GM21825 (cell line): ENCODE data around the gene DHX58.
"Not testable (repeated sequence)": the region's sequence is repeated elsewhere in the genome, so short reads cannot be mapped to it uniquely, and the experiment has no call there.

ENCODE experiments used
- ATAC-seq: cut with Tn5 transposase; IDR thresholded peaks from one replicate; pipeline ENCODE4 v1.9.1; 2021; ENCODE audit warnings: mild to moderate bottlenecking, moderate library complexity; ENCODE audit not compliant: unreplicated experiment

DHX58 gene

DNA sequence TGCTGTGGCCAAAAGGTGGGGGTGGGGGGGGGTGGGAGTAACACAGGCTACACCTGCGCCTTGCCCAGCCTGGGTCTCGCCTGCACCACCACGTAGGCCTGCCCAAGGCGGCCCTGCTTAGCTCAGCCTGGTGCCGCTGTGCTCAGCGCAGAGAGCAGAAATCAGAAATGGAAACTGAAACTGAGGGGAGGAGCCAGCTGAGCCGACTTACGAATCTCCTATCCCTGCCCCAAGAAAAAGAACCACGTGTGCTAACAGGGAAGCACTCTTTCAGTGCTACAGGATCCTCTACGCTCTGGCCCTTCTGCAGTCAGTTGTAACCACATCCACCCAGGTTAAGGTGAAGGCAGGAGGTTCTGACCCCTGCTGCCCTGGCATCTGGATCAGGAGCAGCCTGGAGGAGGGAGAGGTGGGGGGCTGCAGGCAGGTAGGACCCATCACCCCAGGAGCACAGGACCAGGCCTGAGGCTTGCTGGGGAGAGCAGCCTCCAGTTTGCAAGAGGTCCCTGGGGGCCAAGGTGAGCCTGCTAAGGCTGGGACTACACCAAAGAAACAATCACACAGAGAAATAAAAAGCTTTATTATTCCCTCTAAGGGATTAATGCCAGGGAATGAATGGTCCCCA is at the start of gene DHX58:
TSS of gene DHX58 (minus strand) at position 163 of the 625 bp plus-strand sequence. CDS start 822 bp downstream, outside the sequence.
- peak; percentile 57 for ATAC-seq

DNA sequence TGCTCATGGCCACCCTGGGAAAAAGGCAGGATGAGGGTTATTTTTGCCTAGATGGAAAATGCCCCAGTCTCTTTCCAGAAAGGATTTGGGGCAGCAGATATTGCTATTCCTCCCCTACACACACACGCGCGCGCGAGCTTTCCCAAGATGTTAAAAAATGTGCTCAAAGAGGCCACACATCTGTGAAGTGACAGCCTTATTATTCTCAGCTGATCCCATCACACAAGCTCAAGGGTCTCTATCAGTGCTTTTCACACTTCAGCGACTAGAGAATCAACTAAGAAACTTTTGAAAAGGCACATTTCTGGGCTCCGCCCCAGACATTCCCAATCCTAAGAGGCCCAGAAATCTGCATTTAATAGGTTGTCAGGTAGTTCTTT is 48.0 kb upstream of the DHX58 start:
- ATAC-seq: no peak

DNA sequence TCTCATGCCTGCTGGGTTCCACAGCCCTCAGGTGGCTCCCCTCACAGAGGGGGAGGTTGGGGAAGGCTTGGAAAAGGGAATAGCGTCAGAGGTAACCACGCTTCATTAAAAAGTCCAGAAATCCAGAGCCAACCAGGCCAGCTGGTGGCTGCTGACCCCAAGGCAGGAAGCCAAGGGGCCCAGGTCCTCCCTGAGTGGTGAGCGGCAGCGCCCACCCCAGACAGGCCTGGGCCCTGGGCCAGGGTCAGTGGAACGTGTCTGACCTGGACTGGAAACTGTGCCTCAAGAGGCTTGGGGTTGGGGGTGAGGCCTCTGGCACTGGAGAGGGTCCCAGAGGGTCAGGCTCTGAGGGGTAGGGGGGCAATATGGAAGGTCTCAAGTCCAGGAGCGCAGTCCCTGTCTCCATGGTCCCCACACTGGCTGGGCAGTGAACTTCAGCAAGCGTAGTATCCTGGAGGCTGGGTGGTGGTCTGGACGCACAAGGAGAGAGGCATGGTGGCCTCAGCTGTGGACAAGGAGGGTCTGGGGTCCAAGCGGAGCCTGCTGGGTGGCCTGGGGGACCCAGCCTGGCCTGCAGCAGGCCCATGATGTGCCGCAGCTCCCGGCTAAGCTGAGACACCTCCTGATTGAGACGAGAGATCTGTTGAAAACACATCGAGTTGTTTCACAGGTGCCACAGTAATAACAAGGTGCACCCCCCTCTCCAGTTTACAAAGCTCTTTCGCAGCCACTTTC is 47.4 kb upstream of the DHX58 start:
- ATAC-seq: no peak

DNA sequence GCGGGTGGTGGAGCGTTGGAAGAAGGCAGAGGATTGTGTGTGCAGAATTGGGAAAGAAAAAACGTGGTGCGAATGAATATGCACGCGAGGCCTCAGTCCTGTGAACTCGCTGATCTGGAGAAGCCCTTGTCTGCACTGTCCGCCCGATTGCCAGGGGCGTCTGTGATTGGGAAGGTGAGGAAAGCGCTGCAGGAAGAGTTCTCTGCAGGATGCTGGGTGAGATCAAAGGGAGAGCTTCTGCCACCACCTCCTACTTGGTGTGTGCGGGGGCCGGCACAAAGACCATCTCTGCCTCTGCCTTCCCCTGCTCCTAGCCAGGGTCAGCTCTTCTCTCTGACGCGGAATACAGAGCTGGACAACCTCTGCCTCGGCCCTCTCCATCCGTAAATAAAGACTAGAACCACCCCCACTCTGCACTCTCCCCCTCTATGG is 43.1 kb upstream of the DHX58 start:
- ATAC-seq: no peak

DNA sequence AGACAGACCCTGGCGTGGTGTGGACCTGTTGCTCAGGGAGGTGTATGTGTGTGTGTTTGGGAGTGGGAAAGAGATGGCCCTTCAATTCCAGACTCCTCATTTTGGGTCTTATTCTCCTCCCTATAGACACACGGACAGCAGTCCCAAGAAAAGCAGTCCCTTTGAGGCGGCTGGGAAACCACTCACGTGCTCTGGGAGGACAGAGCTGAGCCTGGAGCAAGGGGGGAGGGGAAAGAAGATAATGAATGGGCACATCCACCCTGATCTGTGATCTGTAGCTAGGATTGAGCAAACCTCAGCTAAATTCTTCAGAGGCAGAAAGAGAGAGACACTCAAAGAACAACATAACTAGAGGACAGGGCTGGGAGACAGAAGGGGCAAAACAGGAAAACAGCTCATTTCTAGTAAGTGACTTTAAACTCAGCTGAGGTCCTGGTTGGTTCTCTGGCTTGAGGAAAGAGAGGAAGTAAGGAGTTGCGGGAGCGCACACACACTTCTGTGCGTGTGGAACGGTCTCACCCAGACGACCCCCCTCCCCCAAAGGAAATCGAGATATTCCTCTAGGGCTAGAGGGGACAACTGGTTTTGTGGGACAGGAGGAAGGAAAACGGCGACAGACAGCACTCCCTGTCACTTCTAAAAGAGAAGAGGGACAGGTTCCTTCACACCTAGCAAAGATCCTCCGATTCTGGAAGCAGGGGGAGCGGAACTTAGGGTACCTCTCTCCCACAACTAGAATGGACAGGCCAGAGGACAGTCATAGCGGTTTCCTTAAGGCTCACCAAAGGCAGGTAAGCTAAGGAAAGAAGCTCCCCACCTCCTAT is 41.6 kb upstream of the DHX58 start:
- ATAC-seq: no peak

DNA sequence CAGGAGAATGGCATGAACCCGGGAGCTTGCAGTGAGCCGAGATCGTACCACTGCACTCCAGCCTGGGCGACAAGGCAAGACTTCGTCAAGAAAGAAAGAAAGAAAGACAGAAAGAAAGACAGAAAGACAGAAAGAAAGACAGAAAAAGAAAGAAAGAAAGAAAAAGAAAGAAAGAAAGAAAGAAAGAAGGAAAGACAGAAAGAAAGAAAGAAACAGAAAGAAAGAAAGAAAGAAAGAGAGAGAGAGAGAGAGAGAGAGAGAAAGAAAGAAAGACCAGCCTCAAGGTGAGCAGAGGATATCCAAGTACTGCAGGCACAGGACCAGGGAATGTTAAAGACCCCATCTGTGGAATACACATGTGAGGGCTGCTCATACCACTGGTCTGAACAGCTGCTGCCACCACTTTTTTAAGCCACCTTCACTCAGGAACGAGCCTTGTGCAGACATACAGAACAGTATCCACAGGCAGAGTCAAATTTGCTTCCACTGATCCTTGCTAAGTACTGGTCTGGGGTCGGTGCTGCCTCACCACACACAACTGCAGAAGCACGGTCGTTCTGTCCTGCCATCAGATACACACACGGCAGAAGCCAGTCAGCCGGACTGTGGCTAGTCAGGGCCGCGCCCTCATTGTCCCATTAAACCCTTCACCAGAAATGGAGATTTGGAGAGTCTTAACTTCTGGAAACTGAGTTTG is 34.5 kb upstream of the DHX58 start:
- ATAC-seq: no peak

DNA sequence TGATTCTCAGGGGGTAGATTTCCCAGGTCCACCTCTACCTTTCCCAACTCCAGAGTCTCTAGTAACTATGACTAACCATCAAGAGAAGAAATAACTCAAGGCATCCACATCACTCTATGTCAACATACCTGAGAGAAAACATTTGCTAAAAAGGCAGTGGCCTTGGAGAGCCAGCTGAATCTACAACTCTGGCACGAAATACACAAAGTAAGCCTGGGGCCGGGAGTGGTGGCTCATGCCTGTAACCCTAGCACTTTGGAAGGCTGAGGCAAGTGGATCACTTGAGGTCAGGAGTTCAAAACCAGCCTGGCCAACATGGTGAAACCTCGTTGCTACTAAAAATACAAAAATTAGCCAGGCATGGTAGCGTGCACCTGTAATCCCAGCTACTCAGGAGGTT is 30.6 kb upstream of the DHX58 start:
- ATAC-seq: not testable (repeated sequence)

DNA sequence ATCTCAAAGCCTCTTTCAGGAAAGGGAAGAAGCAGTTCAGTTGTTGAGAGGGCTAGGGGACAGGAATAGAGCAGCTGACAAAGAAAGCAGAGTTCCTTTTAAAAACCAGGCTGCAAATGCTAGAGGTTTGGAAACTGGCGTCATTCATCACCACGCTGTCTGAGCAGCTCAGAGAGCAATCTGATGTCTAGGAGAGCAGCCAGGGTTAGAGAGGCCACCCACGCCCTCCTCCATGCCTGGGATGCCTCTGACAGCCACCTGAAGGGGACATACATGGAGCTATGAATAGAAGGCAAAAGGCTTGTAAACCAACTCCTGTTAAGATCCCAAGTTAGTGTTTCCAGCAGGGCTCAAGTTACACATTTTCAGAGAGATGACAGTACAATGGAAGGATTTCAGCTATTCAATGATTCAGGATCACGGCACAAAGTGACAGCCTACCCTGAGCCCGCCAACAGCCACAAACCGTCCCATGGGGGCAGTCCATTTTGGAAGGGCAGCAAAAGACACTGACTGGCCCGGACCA is 29.9 kb upstream of the DHX58 start:
- no peak for ATAC-seq

DNA sequence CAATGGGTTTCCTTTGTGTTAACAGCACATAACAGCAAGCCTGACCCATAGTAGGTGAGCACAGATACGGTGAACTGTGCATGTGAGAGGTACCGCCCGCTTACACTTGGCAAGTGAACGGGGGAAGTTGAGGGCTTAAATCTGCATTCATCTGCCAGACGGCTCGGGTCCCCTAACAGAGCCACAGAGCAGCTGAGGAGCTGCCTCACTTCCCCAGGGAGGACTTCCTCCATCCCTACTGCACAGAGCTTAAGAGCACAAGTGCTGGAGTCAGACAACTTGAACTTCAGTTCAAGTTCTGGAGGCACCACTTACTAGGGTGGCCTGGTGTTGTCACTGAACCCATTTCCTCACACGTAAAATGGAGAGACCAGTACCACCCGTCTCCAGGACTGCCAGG is 28.9 kb upstream of the DHX58 start:
- no peak for ATAC-seq

DNA sequence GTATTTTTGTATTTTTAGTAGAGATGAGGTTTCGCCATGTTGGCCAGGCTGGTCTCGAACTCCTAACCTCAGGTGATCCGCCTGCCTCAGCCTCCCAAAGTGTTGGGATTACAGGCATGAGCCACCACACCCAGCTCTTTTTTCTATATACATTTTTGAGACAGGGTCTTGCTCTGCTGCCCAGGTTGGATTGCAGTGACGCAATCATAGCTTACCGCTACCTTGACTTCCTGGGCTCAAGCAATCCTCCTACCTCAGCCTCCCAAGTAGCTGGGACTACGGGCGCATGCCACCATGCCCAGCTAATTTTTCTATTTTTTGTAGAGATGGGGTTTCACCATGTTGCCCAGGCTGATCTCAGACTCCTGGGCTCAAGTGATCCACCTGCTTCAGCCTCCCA is 28.2 kb upstream of the DHX58 start:
- not testable (repeated sequence) for ATAC-seq

DNA sequence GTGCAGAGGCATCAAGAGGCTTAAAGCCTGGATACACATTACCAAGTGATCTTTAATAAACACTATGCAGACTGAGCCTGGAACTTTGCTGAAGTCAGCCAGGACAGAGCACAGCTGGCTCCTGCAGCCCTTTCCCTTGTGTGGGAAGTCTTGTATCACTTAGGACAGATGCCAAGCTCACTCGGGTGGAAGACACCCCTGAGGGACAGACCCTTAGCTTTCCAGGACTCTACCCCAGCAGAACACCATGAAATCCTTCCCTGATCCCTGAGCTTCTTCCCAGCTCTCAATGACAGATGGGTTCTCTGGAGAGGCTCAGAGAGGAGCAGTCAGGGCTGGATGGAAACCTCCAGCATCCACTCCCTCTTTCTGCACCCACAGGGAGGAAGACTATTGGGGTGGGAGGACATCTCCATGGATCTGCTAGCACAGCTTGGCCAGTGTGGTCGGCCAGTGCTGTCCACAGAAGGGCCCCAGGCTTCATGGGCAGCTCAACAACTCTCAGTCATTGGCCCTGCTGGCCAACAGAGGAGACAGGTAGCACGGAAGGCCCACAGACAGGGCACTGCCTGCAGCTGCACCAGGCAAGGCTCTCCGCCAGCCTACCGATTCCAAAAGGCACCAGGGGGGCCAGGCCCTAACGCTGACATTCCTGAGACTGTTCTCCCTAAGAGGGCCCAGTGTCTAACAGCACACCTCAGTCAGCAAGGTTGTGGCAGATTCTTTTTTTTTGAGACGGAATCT is 26.4 kb upstream of the DHX58 start:
- no peak for ATAC-seq

DNA sequence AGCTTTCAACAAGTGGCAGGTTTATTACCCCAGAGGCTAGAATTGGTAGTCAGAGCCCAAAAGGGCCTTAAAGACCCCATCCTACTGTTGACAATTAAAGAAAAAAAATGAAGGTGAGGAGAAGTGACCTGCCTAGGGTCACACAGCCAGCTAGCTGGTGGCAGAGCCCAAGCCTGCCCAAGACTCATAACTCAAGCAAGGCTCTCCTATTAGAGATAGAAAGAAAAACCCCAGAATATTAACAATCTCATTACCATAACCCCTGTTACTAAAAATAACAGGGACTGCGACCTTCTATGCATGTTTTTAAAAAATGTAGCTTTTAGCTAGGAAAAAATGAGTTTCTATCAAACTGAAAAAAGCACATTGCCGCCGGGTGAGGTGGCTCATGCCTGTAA is 24.1 kb upstream of the DHX58 start:
- ATAC-seq: no peak

DNA sequence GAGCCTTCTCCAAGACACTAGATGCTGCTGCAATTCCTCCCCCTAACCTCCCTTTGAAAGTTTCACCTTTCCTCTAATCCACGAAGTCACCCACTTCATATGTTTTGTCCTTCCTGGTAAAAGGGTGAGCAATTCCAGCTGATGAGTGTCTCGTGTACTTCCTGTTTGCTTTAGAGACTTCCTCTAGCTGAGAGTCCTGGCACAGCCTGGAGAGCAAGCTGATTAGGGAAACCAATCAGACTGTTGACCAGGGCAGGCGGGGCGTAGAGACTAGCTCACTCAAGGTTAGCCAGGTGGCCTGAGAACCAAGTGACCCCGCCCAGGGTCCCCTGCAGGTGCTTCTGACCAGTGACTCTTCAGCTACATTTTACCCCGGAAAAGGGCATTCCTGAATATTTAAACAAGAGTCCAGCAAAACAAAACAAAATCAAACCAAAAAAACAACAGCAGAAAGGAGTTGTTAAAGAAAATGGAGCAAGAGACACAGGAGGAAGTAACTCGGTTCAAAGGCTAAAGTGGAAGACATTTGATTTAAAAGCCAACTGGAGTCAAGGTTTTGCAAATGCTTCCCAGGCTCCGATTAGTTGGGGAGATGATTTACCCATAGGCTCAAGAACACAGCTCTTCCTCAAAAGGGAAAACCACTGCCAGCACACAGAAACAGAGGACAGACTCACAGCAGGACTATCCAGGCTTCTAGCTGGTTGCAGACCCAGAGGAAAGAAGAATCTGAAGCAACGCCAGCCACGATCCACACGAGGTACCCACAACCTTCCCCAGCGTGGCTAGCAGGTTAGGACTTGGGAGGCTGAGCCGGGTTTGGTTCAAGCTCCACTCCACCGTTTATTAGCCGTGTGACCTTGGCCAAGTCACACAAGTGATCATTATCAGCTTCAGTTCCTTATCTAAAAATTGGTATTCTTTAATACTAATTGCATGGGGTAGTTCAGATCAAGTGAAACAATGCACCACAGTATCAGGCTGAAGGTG is 23.4 kb upstream of the DHX58 start:
- no peak for ATAC-seq

DNA sequence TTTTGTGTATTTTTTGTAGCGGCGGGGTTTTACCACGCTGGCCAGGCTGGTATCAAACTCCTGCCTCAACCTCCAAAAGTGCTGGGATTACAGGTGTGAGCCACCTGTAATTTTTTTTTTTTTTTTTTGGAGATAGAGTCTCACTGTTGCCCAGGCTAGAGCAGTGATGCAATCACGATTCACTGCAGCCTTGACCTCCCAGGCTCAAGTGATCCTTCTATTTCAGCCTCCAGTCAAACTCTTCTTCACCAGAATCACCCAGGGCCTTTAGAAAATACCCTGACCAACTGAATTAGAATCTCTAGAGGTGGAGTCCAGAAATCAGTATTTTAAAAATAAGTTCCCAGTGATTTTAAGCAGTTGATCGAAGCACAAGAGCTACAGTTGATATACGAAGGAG is 22.6 kb upstream of the DHX58 start:
- no peak for ATAC-seq

DNA sequence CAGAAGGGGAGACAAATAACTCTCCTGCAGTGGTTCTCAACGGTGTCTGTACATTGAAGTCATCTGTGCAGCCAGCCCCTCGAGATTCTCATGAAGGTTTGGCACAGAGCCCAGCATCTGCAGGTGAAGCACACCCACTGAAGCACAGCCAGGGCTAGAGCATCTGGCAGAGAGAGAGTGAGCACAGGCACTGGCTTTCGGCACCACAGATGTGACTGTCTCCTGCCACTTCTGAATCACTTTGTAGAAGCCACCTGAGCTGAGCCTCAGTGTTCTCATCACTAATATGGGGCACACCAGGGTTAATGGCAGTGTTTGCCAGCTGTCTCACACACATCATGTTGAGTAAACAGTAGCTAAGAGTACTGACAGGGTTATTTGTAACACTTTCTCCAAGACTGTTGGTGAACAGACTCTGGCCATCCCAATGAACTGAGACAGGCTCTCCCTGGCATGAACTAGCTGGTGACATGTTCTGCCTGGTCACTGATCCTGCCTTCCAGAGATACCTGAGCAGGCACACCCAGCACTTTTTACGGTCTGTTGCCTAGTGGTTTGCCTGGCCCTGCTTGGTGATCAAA is 21.0 kb upstream of the DHX58 start:
- ATAC-seq: peak; percentile 44

DNA sequence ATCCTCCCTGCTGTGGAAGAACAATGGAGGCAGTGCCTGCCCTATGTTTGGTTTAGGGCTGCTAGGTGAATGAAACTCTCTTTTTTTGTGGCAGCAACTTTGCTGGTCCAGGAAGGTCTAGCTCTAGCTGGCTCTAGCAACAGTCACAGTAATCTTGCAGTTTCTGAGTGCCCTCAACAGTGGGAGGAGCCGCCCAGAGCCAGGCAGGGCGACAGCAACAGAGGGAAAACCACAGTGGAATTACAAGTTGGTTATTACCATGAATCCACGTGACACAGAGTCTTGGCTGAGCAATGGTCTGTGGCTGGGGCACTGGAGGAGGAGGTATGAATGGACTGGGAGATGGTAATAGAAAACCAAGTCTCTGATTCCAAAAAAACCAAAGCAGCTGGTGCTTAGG is 20.4 kb upstream of the DHX58 start:
- peak; percentile 37 for ATAC-seq

DNA sequence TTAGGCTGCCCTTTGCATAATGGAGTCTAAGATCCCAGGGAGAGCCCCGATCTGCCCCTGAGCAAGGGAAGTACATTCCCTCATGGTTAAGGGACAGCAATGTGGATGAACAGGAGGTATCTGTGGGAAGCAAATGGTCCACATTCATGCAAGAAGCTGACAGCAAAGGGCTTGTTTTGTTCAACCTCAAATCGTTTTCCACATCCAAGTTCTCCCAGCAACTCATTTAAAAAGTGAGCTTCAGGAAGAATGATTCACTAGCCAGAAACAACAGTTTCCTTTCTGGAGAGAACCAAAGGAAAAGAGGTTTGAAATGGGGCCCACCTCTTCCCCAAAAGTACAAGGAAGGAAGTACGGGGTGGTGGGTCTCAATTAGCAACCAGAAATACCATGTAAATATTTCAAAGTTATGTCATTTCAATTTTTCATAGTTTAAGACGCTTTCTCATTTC is 19.5 kb upstream of the DHX58 start:
- ATAC-seq: no peak

DNA sequence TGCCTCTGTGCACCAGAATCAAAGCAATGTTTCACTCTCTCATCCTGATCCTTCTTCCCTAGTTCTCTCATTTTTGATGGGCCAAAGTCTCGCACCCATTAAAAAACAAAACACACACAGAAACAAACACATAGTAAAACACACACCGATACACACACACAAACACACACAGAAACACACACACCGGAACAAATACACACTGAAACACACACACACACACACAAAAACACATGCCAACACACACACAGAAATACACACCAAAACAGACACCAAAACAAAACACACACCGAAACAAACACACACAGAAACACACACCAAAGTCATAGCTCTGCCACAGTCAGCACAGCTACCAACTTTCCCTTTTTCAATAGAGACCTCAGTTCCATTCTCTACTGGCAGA is 18.7 kb upstream of the DHX58 start:
- ATAC-seq: no peak
